GM19397 (cell line): ENCODE data around the gene STK33.

Experiments
- ATAC-seq: cut with Tn5 transposase; IDR thresholded peaks from one replicate; pipeline ENCODE4 v1.9.1; 2021; ENCODE audit warnings: mild to moderate bottlenecking, moderate library complexity; ENCODE audit not compliant: unreplicated experiment

STK33 gene

DNA sequence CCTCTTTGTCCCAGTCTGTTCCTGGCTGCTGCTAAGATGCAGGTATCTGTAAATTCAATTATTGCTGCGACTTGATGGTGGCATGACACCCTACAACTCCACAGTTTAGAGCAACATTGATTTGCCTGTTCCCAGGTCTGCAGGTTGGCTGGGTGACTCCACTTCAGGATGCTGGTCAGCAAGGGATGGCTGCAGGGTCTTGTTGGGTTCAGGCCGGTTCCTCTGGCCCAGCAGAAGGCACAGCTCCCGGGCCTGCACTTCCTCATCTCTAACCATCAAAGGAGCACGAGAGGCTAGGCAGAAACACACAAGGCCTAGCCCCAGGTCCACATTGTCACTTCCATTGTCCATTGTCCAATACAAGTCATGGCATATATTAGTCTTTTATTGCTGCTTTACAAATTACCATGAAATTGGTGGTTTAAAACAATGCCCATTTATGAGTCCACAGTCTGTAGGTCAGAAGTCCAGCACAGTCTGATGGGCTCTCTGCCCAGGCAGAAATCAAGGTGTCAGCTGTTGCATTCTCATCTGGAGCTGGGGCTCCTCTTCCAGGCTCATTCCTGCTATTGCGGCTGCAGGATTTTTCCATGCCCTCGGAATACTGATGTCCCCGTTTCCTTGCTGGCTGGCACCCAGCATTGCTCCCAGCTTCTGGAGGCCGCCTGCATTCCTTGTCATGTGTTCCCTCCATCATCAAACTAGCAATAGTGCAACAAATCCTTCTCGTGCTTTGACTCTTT is 233.8 kb downstream of the STK33 start:
- ATAC-seq: no peak

DNA sequence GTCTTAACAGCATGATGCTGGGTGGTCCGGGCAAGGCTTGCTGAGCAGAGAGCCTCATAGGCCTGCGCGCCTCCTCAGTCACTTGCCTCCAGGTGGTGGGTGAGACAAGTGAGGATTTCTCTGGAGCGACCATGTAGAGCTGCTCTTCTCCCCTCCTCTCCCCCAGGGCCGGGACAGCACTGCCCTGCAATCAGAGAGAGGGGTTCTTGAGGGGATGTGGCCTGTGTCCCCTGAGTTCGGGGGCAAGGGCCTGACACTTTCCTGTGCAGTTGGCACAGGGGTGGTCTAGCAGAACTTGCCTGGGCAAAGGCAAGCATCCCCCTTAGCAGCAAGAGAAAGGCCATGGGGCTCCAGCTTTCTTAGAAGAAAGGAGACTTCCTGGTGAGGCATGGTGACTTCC is 234.5 kb downstream of the STK33 start:
- ATAC-seq: no peak

DNA sequence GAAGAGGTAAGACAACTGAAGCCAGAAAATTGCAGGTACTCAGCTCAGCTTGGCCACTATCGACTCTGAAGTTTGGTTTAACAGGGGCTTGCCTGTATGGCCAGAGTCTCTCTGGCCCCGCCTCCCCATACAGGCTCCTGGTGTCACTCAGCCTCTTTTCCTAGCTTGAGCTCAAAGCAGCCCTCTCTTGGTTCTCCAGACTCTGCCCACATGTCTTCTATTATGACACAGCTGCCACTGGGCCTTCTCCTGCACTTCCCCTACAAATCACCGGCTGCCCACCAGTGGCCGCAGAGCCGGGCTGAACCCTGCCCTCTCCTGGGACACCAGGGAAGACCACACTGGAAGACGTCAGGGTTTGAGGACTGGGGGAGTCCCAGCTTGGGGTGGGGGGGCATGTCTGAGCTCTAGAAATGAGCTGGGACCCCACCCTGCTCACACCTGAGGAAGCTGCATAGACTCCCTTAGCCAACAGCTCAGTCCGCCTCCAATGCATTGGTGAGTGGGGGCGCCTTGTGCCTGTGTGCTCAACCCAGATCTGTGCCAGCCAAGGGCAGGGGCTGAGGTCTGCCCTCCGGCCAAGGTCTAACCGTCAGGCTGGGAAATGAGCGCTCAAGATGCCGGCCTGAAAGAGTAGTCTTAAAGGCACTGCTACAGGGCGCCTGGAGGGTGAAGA is 236.0 kb downstream of the STK33 start:
- ATAC-seq: no peak

DNA sequence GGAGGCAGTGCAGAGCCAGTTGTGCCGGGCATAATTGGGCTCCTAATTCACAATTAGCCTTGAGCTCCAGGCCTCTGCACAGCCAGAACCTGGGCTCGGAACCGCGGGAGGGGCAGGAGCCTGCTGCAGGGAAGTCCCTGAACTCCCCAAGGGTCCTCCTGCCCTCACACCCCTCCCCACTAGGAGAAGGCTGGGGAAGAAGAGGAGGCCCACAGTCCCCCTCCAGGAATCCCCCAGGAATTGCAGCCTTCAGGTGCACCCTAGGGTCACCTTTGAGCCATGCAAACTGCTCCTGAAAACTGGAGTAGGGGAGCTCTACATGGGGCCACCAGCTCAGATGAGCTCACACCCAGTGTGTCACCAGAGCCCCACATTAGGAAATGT is 236.5 kb downstream of the STK33 start:
- no peak for ATAC-seq

DNA sequence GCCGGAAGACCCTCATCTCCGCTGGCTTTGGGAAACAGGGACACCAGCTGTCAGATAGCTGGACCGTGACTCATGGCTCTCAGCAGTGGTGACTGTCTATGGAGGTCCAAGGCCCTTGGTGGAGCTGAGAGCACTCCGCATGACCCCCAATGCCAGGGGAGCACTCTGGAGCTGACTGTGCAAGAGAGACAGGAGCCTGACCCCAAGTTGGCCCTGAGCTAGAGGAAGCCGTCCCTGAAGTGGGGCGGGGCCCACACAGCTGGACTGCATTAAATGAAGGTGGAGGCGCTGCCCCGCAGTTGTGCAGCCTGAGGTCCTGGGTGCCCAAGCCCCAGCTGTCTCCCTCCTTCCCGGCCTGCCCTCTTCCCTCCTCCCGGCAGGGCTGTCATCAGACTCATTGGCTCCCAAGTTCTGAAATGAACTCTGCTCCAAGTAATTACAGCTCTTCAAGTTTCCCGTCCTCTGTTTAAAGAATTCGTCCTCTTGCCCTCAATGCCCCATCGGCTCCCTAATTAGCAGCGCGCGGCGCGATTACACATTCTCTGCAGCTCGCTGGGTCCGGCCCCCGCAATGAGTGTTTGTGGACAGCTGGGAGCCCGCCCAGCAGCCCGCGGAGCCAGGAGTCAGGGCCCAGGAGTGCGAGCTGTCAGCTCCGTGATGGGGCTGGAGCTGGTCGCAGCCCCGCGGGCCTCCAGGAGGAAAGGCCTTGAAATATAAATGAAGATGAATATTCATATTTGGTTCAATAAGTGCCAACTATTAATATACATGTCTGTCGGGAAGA is 237.1 kb downstream of the STK33 start:
- no peak for ATAC-seq

DNA sequence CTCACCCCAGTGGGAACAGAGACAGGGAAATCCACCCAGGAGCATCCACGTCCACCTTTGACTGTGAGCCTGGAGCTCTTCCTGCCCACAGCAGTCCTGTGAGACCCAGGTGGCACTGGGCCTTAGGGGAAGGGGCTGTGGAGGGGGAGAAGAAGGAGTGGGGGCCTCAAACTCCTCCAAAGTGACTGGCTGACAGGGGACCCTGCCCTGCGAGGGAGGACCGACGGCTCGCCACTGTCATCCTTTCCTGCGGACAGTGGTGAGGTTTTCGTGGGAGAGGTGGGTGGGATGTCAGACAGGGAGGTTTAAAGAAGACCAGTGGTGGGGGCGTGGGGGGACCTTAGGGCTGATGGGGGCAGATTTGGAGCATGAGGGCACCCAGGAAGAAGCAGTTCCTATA is 237.8 kb downstream of the STK33 start:
- no peak for ATAC-seq

DNA sequence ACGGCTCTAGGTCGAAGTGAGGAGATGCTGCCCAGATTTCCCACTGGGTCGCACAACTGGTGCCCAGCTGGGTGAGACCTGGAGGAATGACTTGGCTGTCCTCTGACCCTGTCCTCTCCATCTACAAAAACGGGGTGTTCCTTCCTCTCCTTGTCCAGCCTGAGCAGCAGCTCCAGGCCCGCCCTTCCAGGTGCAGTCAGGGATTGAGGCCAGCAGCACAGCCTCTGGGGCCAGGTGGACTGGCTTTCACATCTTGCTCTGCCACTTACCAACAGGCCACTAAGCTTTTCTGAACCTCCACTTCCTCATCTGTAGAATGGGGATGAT is 238.6 kb downstream of the STK33 start:
- ATAC-seq: no peak

DNA sequence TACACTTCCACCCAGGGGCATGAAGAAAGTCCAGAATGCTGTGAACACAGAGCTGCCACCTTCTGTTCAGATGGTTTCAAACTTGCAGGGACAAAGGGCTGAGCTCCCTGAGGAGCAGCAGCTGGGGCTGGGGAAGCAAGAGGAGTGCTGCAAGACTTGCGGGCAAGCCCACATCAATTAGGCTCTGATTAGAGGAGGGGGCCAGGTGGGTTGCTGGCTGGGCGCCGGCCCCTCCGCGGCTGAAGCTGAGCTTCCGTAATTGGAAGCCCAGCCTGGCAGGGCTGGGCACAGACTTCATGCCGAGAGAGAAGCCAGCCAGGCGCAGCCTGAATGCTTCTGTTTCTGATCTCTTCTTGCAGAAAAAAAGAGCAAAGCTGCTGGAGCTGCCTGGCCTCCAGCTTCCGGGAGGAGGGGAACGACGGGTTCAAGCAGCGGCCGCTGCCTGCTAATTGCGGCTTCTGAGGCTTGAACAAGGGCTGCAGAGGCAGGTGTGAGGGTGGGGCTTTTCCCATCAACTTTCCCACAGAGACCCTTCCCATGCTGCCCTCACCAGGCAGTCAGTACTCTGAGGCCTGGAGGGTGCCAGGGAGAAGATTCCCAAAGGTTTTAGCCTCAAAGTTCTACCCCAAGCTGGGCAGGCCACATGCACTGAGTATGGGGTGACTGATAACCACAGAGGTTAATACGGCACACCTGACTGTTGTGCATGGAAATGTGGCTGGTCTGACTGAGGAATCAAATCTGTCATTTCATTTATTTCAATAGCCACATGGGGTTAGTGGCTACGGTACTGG is 239.2 kb downstream of the STK33 start:
- ATAC-seq: no peak

DNA sequence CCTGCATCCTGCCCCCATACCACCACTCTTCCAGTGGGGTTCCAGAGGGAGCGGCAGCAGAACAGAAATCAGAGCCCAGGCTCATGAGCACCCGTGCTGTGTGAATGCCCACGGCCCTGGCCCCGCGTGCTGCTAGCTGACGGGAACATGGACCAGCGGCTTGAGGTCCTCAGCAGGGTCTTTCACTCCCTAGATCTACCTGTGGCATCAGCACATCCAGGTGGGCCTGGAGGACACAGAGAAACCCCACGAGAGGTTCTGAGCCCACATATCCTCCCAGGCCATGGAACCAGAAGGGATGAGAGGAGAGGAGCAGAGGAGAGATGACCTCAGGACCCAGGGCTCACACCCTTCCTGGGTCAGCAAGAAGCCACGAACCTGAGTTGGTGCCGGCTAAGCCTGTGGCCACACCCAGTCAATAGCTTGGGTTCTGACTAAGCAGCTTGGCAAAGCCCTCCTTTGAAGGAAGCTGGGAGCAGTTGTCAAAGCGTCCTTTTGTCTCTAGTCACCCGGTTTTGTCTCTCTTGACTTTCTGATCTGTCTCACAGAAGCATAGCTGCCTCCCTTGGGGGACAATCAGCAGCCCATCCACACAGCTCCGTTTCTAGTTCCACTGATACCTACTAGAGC is 241.0 kb downstream of the STK33 start:
- ATAC-seq: no peak

DNA sequence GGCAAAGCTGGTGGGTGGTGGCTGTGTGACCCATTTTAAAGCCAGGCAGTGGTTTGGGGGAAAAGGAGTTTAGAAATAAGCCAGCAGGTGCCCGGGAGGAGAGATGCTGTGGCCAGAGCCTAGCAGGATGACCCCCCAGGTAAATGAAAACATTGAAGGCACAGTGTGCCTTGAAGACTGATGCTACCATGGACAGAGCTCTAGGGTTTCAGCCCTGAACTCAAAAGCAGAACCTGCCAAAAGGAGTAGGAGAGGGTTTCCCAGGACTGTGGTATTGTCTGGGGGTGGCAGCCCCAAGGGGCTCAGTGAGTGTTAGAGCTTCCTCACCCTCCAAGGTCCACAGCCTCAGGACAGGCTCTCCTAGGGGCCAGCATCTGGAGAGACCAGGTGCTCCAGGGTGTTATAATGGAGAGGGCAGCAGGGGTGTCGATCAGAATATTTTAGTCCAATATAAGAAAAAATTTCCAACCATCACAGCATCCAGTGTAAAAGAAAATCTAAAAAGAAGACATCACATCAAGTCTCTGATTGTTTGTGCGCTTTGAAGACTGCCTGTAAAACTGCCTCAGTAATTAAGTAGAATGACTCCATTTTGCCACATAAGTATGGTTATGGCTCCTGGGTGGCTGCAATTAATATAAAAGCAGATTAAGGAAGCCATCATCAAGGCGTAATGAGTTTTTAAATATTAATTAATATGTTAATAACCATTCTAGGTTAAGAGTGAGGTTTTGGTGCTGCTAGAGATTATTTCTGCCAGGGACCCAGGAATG is 241.7 kb downstream of the STK33 start:
- no peak for ATAC-seq

DNA sequence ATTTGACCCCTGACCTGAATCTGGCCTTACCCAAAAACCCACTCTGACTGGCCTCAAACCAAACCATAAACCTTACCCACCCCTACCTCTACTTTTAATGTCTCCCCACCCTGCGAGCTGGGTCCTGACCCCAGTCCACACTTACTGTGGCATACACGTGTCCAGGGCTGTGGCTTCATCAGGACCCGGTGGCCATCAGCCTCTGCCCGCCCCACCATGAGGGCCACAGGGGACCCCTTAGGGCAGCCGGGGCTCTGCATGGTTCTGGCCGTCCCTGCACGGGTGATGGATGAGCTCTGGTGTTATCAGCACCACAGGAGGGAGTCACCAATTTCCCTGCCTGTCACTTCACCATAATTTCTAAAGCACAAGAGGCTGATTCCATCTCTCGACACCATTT is 242.8 kb downstream of the STK33 start:
- no peak for ATAC-seq

DNA sequence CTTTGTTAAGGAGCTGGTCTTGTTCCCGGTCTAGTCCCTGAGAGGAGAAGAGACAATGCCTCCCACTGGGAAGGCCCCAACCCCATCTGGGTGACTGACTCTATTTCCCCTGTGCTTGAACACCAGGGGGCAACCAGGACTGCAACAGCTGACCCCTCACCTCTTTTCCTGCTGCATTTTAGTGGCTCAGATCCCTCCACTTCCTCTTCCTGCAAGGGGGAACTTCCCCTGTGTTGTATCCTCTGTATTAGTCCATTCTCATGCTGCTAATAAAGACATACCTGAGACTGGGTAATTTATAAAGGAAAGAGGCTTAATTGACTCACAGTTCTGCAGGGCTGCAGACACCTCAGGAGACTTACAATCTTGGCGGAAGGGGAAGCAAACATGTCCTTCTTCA is 246.1 kb downstream of the STK33 start:
- no peak for ATAC-seq

DNA sequence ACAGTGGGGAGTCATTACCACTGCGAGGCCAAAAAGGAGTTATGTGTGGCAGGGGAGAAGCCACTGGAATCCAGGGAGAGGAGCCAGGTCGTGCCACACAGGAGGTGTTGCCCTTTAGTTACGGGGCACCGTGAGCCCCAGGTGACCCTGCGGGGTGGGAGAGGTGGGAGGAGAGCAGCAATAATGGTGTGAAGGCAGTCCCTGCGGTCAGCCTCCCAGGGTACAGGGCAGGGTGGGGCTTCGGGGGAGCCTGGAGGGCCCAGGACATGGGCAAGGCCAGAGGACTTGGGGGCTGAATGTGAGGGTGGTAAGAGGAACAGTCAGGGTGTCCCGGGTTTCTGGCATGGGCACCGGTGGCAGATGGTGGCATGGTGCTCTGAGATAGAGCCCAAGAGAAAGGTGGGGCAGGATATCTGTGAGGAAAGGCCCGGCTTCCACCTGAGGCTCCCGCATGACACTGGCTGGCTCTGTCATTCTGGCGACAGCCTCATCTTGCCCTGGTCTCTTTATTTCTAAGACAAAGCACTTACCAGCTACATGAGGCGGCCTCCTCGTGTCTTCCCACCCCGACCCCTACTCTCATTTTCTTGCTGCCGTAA is 247.8 kb downstream of the STK33 start:
- ATAC-seq: no peak

DNA sequence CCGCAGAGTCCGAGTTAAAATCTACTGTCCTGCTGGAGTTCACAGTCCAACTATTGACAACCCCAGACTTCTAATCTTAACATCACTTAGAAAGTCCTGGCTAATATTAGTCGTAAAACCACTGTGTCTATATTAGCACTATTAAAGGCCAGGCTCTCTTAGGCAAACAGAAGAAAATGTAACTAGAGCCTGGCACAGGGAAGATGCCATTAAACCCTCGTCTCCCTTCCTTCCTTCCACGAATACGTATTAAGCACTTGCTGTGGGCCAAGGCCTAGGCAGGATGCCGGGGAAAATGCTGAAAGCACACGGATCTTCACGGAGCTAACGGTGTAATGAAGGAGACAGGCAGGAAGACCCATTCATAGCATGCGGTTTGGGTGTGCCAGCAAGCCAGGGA is 248.8 kb downstream of the STK33 start:
- no peak for ATAC-seq

DNA sequence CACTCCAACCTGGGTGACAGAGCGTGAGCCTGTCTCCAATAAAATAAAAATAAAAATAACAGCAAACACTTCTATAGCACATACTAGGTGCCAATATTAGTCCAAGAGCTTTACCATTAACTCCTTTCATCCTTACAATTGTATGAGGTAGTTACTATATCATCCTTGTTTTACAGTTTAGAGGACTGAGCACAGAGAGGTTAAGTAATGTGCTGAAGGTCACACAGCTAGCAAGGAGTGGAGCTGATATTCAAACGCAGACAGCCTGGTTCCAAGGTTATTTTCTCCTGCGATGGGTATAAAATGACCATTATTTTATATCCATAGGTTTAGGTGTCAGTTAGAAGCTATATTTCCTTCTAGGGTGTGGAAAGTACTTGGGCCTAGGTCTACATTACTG is 249.7 kb downstream of the STK33 start:
- ATAC-seq: no peak

DNA sequence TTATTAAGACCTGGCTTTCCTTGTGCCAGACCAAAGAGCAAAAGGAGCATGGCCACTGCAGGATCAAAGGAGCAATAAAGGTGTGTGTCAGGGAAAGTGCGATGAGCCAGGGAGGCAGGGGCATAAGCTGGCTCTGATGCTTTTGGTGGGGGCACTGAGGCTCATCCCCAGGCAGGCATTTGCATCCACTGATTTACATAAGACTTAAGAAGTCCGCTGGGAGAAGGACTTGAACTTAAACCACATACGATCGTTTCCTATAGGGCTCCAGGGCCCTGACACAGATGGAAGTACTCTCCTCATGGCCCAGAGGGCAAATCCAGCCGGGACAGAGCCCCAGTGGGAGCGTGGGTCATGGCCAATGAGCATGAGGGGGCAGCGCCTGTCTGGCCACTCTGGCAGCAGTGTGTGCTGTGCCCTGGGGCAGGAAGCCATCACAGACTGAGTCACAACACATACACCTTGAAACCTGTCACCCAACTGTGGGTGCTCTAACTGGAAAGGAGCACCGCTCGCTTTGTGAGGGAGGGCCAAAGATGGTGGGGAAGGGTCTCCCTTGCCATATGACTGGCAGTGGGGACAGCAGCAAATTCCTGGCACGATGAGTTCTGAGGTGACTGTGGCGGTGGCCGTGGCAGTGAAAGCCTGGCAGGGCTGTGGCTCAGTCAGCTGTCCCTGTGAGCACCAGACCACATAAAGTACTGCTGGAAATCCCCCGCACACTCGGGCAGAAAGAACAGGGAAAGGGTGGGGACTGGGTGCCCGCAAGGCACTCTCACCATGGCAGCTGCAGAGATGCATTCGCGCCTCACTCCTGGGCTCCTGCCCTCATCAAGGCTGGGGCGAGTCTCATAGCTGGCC is 251.0 kb downstream of the STK33 start:
- peak; percentile 86 for ATAC-seq

DNA sequence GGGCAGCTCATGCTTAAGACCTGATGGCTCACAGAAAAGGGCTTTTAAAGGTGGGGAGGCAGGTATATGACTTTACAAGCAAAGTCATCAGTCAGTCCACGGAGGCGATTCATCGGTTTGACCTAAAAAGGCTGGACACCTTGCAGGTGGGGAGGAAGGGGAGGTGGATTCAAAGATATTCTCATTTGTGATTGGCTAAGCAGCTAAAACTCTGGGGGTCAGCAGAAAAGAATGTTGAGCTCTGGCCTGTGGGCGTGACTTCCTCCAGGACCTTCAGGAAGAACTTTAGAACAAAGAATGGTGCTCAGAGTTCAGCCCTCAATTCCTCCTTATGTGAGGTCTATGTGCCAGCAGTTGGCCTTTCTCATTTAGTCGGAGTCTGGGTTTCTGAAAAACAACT is 252.0 kb downstream of the STK33 start:
- ATAC-seq: no peak
